Measurements from ENCODE around the gene LRRC32.

The LRRC32 gene

DNA sequence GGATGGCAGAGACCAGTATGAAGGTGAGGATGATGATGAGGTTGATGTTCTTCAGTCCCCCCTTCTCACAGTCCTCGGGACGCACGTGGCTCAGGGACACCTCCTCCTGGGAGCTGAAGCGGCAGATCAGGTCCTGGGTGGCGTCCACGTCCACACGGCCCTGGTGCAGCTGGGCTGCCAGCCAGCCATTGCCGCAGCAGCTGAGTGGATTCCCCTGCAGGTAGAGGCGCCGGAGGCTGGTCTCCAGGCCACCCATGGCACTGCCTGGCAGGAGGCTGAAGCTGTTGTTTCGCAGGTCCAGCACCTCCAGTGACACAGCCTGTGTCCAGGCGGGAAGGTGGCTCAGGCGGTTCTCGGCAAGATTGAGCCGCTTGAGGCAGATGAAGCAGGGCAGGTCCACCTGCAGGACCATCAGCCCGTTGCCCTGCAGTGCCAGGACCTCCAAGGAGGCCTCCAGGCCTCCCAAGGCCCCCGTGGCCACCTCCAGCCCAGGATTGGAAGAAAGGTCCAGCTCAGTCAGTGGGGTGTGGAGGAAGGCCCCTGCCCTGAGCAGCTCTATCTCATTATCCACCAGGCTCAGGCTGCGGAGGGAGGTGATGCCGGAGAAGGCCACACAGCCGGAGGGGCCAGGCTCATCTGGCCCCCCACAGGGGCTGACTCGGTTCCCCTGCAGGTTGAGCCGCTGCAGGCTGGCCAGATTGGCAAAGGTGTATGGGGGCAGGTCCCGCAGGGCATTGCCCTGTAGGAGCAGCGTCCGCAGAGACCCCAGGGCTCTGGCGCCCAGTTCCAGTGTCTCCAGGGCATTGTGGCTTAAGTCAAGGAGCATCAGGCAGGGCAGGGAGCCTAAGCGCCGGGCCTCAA lies 10.6 kb downstream of the LRRC32 start:
- no peak overlapping the region for H3K9ac ChIP-seq (ENCODE audit: low read depth, low read length)
- H3K4me3 ChIP-seq (ENCODE audit: low read length) = no peak overlapping the region
- no peaks in the 10 kb centered on the region for H3K9me3 ChIP-seq (replicated peaks; ENCODE audit: low read length)

DNA sequence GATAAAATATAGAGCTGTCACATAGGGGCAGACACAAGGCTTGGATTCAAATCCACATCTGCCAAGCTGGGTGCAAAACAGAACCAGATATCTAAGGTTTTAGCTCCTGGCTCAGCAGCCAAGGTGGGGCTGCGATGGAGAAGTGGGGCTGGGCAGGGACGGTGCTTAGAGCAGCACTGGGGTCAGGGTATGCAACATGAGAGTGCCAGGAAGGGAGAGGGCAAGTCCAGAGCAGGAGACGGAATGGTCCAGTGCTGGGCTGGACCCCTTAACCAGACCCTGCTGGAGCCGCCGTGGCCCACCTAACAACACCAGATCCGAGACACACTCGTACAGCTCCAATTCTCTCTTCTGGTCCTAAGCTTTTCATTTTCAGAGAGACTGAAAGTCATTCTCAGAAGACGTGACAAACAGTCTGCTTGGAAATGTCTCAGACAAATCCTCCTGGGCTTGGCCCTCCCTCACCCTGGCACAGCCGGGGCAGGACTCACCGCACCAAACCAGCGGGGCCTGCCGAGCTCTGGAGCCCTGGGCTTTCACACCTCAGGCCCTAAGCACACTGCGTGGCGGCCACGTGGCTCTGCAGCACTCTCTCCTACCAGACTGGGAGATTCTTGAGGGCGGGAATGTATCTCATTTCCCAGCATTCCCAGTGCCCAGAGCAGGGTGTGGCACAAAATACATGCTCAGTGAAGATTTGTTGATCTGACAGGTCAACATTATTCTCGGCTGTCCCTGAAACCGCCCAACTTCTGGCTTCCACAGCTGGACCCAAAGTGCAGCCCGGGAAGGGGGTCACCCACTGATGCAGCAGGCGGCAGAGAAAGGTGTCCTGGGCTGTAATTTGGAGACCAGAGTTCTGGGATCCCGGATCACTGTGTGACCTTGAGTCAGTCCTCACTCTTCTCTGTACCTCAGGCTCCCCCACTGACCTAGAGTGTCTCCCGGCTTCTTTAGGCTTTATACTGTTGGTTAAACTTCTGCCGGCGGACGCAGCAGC lies 11.6 kb downstream of the LRRC32 start:
- H3K4me2 ChIP-seq (ENCODE audit: low read length) = no peak overlapping the region
- no peaks in the 10 kb centered on the region for H3K4me1 ChIP-seq (ENCODE audit: control insufficient read depth, insufficient read depth, low read length)
- H3K36me3 ChIP-seq (ENCODE audit: insufficient read depth, low read length) = no peaks in the 10 kb centered on the region
- H3K4me3 ChIP-seq (ENCODE audit: low read length) = no peak overlapping the region
- peaks cover 51% of the 10 kb centered on the region for H3K27me3 ChIP-seq (ENCODE audit: control insufficient read depth, insufficient read depth, low read length)
- H3K9ac ChIP-seq (ENCODE audit: low read depth, low read length) = no peak overlapping the region
- no peaks in the 10 kb centered on the region for H3K9me3 ChIP-seq (replicated peaks; ENCODE audit: low read length)

More for the DNA sequence above, 10.6 kb downstream of the LRRC32 start:
- Histone ChIP-seq H3K36me3 (ENCODE audit: insufficient read depth, low read length) (no peaks in the 10 kb centered on the region), H3K4me2 (ENCODE audit: low read length) (no peak overlapping the region), H3K4me1 (ENCODE audit: control insufficient read depth, insufficient read depth, low read length) (no peaks in the 10 kb centered on the region), H3K27me3 (ENCODE audit: control insufficient read depth, insufficient read depth, low read length) (peaks cover 47% of the 10 kb centered on the region)

DNA sequence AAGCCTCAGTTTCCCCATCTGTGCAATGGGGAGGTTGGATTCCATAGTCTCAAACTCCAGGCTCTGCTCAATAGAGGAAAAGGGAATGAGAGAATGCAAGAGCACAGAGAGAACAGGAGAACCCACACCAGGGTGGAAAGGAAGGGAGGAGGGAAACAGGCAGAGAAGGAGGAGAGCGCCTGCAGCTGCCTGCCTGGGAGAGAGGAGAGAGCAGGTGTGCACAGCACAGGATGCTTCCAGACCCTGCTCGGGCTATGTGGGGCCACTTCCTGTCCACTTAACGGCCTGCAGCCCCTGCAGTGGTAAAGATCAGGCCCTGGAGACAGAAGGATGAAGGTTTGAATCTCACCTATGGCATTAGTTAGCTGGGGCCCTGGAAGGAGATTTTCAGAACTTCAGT lies 12.3 kb downstream of the LRRC32 start:
- H3K4me3 ChIP-seq (ENCODE audit: low read length) = no peak overlapping the region
- H3K36me3 ChIP-seq (ENCODE audit: insufficient read depth, low read length) = no peaks in the 10 kb centered on the region
- no peak overlapping the region for H3K9ac ChIP-seq (ENCODE audit: low read depth, low read length)
- peaks cover 55% of the 10 kb centered on the region for H3K27me3 ChIP-seq (ENCODE audit: control insufficient read depth, insufficient read depth, low read length)
- H3K4me1 ChIP-seq (ENCODE audit: control insufficient read depth, insufficient read depth, low read length) = no peaks in the 10 kb centered on the region
- H3K9me3 ChIP-seq (replicated peaks; ENCODE audit: low read length) = no peaks in the 10 kb centered on the region
- H3K4me2 ChIP-seq (ENCODE audit: low read length) = no peak overlapping the region

DNA sequence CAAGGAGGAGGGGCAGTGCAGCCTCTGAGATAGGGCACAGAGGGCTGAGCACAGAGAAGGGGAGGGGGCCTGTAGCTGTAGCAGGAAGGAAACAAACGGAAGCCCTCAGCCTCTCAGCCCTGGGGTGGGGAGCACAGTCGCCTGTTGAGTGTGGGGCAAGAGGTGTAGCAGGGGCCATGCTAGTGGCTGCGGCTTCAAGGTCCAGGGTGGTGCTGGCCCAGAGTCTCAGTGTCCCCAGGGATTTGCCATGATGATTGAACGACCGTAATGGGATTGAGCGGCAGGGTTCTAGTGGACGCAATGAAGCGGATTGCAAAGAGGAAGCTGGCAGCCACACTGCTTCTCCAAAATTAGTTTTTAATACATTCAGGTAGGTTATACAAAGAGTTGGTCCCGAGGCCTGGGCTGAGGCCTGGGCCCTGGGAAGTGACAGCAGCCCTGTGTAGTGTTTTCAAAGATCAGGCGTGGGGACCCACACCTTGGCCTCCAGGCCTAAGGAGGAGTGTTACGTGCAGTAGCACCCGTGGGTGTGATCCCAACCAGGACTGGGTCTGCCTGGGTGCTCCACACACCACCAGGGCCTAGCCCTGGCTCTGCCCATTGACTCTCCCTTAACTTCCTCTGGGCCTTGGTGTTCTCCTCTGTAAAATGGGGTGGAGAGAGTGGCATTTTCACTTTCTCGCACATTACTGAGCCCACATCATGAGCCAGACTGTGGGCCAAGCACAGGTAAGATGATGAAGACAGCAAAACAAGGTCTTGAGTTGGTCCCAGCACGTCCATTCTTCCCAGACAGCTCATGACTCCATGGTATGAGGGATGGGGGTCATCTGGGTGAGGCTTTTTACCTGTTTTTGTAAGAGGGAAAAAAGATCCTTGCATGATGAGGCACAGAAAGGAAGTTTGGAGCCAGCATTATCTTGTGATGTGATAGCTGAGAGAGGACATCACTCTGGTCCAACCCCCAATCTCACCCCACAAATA lies 13.1 kb downstream of the LRRC32 start:
- H3K4me3 ChIP-seq (ENCODE audit: low read length) = no peak overlapping the region
- no peaks in the 10 kb centered on the region for H3K36me3 ChIP-seq (ENCODE audit: insufficient read depth, low read length)
- H3K4me2 ChIP-seq (ENCODE audit: low read length) = no peak overlapping the region
- no peaks in the 10 kb centered on the region for H3K9me3 ChIP-seq (replicated peaks; ENCODE audit: low read length)
- no peaks in the 10 kb centered on the region for H3K4me1 ChIP-seq (ENCODE audit: control insufficient read depth, insufficient read depth, low read length)
- H3K9ac ChIP-seq (ENCODE audit: low read depth, low read length) = no peak overlapping the region
- H3K27me3 ChIP-seq (ENCODE audit: control insufficient read depth, insufficient read depth, low read length) = peaks cover 56% of the 10 kb centered on the region

DNA sequence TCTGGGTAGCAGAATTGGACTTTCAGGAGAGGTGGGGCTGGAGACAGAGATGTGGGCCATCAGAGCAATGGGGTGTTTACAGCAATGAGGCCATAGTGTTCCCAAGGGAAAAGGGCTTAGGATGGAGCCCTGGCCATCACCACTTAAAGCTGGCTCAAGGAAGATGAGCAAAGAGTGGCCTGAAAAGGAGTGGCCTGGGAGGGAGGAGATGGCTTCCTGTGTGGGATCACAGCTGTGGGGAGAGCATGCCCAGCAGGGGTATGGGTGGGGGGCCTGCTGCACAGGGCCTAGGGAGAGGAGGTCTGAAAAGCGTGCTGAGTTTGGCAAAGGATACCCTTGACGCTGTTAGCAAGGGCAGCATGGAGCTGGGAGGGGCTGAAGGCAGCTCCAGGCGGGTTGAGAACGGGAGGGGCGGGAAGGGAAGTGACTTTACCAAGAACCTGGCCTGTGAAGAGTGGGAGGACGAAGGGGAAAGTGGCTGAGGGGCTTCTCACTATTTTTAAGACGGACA lies 13.9 kb downstream of the LRRC32 start:
- Histone ChIP-seq H3K4me2 (ENCODE audit: low read length) (no peak overlapping the region), H3K27me3 (ENCODE audit: control insufficient read depth, insufficient read depth, low read length) (peaks cover 62% of the 10 kb centered on the region), H3K9ac (ENCODE audit: low read depth, low read length) (no peak overlapping the region), H3K9me3 (replicated peaks; ENCODE audit: low read length) (no peaks in the 10 kb centered on the region), H3K4me3 (ENCODE audit: low read length) (no peak overlapping the region), H3K4me1 (ENCODE audit: control insufficient read depth, insufficient read depth, low read length) (no peaks in the 10 kb centered on the region), H3K36me3 (ENCODE audit: insufficient read depth, low read length) (no peaks in the 10 kb centered on the region)

DNA sequence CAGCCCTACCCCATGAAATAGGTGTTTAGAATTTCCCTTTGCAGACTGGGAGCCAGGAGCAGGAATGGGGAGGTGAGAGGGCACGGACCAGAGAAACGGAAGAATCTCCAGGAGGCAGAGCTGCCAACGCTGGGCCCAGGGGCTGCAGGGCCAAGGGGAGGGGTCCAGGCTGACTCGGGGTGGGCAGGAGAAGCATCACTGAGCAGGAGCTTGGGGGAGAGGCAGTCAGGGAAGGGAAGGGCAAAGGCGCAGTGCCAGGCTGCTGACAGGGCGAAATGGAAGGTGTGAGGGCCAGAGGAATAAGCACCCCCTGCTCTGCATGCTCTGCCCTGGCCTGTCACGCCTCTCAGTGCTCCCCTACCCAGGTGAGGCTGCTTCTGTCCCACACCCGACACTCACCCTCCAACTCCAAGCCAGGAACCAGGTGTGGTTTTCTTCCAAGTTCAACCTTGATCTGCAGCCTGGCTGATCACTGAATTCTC lies 14.5 kb downstream of the LRRC32 start:
- H3K27me3 ChIP-seq (ENCODE audit: control insufficient read depth, insufficient read depth, low read length) = peaks cover 63% of the 10 kb centered on the region
- no peak overlapping the region for H3K4me3 ChIP-seq (ENCODE audit: low read length)
- H3K4me2 ChIP-seq (ENCODE audit: low read length) = no peak overlapping the region
- H3K4me1 ChIP-seq (ENCODE audit: control insufficient read depth, insufficient read depth, low read length) = no peaks in the 10 kb centered on the region
- no peaks in the 10 kb centered on the region for H3K9me3 ChIP-seq (replicated peaks; ENCODE audit: low read length)
- H3K9ac ChIP-seq (ENCODE audit: low read depth, low read length) = no peak overlapping the region
- H3K36me3 ChIP-seq (ENCODE audit: insufficient read depth, low read length) = no peaks in the 10 kb centered on the region

DNA sequence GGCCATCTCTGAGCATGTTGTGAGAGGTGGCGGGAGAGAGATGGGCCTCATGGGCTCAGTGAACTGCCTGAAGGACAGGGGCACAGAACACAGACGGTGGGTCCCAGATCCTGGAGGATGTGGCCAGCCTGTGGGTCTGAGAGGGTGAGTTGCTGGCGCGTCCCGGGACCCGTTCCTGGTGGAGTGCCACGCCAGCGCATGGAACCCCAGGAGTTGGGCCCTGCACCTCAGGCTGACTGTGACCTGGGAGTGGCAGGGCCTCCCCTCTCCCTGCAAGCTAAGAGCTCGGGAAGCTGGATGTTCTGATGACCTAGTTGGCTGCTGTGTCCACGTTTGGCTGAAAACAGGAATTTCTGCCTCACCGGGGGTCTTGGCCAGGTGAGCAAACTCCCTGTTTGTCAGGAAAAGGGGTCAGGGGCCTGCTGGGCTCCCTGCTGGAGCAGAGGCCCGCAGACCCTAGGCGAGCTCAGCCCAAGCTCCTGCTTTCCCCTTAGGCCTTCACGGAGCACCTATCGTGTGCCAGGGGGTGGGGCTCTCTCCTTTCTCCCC lies 15.0 kb downstream of the LRRC32 start:
- Histone ChIP-seq H3K9me3 (replicated peaks; ENCODE audit: low read length) (no peaks in the 10 kb centered on the region), H3K36me3 (ENCODE audit: insufficient read depth, low read length) (no peaks in the 10 kb centered on the region), H3K4me1 (ENCODE audit: control insufficient read depth, insufficient read depth, low read length) (no peaks in the 10 kb centered on the region), H3K9ac (ENCODE audit: low read depth, low read length) (no peak overlapping the region), H3K4me2 (ENCODE audit: low read length) (no peak overlapping the region), H3K4me3 (ENCODE audit: low read length) (no peak overlapping the region), H3K27me3 (ENCODE audit: control insufficient read depth, insufficient read depth, low read length) (peaks cover 65% of the 10 kb centered on the region)

DNA sequence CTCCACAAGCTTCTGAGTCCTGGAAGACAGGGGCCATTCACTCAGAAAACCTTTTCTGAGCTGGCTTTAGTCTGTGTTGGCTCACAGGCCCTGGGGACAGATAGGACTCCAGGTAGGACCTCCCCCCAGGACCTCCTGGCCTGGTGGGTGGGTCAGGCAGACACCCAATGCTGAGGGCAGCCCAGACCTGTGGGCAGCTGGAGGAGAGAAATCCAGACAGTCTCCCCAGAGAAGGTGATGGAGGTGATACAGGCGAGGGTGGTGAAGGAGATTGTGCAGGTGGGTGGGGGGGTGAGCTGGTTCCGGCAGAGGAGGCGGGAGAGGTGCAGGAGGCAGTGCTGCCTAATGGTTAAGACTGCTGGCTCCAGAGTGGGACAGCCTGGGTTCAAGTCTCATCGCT lies 15.6 kb downstream of the LRRC32 start:
- no peak overlapping the region for H3K9ac ChIP-seq (ENCODE audit: low read depth, low read length)
- H3K4me3 ChIP-seq (ENCODE audit: low read length) = no peak overlapping the region
- H3K27me3 ChIP-seq (ENCODE audit: control insufficient read depth, insufficient read depth, low read length) = peaks cover 67% of the 10 kb centered on the region
- H3K4me2 ChIP-seq (ENCODE audit: low read length) = no peak overlapping the region
- H3K36me3 ChIP-seq (ENCODE audit: insufficient read depth, low read length) = no peaks in the 10 kb centered on the region
- H3K9me3 ChIP-seq (replicated peaks; ENCODE audit: low read length) = no peaks in the 10 kb centered on the region
- no peaks in the 10 kb centered on the region for H3K4me1 ChIP-seq (ENCODE audit: control insufficient read depth, insufficient read depth, low read length)

DNA sequence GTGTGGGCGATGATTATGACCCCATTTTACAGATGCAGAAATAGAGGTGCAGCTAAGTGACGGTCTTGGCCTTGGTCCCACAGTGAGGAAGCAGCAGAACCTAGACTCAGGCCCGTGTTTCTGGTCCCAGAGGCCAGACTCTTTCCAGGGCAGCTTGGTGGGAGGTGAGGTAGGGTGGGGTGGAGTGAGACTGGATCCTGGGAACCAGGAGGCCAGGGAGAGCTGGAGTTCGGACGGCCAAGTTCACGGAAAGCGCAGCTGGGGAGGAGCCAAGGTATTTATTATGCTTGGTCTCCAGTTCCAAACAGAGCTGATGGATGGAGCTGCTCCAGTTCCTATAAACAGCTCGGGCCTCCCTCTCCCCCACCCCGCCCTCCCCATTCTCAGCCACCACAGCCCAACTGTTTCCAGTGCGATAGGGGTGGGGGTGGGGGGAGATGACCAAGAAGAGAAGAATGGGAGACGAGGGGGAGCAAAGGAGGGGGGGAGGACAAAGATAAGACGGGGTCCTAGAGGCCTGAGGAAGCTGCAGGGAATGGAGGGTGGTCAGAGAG lies 16.2 kb downstream of the LRRC32 start:
- no peaks in the 10 kb centered on the region for H3K36me3 ChIP-seq (ENCODE audit: insufficient read depth, low read length)
- no peaks in the 10 kb centered on the region for H3K4me1 ChIP-seq (ENCODE audit: control insufficient read depth, insufficient read depth, low read length)
- H3K27me3 ChIP-seq (ENCODE audit: control insufficient read depth, insufficient read depth, low read length) = peaks cover 66% of the 10 kb centered on the region
- H3K9ac ChIP-seq (ENCODE audit: low read depth, low read length) = no peak overlapping the region
- H3K4me3 ChIP-seq (ENCODE audit: low read length) = no peak overlapping the region
- H3K4me2 ChIP-seq (ENCODE audit: low read length) = no peak overlapping the region
- H3K9me3 ChIP-seq (replicated peaks; ENCODE audit: low read length) = no peaks in the 10 kb centered on the region

DNA sequence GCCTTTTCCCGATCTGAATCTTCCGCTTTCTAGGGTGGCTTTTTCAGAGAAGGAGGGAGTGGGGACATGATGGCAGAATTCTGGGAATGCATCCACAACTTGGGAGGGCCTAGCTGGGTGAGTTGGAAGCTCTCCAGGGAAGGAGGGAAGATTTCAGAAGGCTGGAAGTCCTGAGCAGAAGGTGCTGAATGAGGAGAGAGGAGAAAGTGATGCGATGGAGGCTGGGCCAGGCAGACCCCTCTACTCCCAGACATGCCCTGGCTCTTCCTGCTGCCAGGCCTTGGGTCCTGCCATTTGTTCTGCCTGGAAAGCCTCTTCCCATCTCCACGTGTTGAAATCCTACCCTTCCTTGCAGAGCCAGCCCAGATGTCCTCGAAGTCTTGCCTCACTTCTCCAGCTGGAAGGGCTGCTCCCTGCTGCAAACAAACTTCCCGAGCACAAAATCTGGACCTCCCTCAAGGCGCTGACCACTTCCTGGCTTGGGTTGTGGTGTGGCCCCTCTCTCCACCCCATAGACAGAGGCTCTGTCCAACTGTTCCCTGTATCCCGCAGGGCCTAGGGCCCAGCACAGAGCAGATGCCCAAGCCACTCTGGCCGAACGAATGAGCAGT lies 16.8 kb downstream of the LRRC32 start:
- Histone ChIP-seq H3K4me2 (ENCODE audit: low read length) (no peak overlapping the region), H3K9me3 (replicated peaks; ENCODE audit: low read length) (no peaks in the 10 kb centered on the region), H3K4me3 (ENCODE audit: low read length) (no peak overlapping the region), H3K4me1 (ENCODE audit: control insufficient read depth, insufficient read depth, low read length) (no peaks in the 10 kb centered on the region), H3K36me3 (ENCODE audit: insufficient read depth, low read length) (no peaks in the 10 kb centered on the region), H3K9ac (ENCODE audit: low read depth, low read length) (no peak overlapping the region), H3K27me3 (ENCODE audit: control insufficient read depth, insufficient read depth, low read length) (peaks cover 69% of the 10 kb centered on the region)

All from skeletal muscle satellite cell (primary cell).